Nephron (organoid): Measurements from ENCODE around the gene TTC9B.
A peak's percentile ranks its signal among the peaks of the same experiment; 100 is the strongest.

Experiments used
- H3K27ac Mint-ChIP-seq, 3 experiments: 2 replicates each; pipeline ENCODE4 v1.8.0; 2020; ENCODE audit warnings: mixed read lengths in 3 of 3, mild to moderate bottlenecking in 2 of 3, moderate library complexity in 1 of 3
- H3K27me3 Mint-ChIP-seq: 2 replicates; pipeline ENCODE4 v1.8.0; 2021; ENCODE audit warnings: low read depth, mild to moderate bottlenecking, moderate library complexity, mixed read lengths
- H3K36me3 Mint-ChIP-seq: 2 replicates; pipeline ENCODE4 v1.8.0; 2020; ENCODE audit warnings: low read depth, mixed read lengths
- H3K4me1 Mint-ChIP-seq: 2 replicates; pipeline ENCODE4 v1.8.0; 2020; ENCODE audit warnings: mixed read lengths
- H3K4me3 Mint-ChIP-seq, 3 experiments: 2 replicates each; pipeline ENCODE4 v1.8.0; 2020; ENCODE audit warnings: mild to moderate bottlenecking in 3 of 3, mixed read lengths in 3 of 3, moderate library complexity in 2 of 3
- H3K9me3 Mint-ChIP-seq: 2 replicates; pipeline ENCODE4 v1.8.0; 2020; ENCODE audit warnings: mixed read lengths
- TF ChIP-seq, protein P1 (sequence below), 3 experiments: fragments of 200-600 bp; sonication (generic); IDR thresholded peaks; one replicate each; pipeline ENCODE4 v1.5.0; 2021; ENCODE audit warnings: antibody characterized with exemption in 3 of 3; ENCODE audit not compliant: unreplicated experiment in 3 of 3

TTC9B gene

DNA sequence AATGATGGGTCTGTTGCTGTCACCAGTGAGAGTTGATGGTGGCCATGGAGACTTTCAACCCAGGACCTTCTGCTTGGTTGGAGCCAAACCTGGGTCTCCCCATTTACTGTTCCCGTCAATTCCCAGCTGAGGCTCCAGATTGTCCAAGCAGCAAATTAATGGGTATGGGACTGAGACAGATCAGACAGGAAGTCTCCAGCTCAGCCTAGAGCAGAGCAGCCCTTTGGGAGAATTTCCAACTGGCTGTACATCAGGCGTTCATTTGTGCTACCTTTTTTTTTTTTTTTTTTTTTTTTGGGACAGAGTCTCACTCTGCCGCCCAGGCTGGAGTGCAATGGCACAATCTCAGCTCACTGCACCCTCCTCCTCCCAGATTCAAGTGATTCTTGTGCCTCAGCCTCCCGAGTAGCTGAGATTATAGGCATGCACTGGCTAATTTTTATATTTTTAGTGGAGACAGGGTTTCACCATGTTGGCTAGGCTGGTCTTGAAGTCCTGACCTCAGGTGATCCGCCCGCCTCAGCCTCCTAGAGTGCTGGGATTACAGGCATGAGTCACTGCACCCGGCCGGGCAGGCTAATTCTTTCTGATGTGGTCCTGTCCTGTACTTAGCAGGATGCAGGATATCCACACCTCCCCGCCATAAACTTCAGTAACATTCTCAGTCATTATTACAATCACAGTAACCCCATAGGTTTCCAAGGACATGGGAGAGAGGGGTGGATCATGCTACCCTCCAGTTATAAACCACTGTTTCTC lies 17.7 kb downstream of the TTC9B start:
- Mint-ChIP-seq H3K4me3 (no peak overlapping the region), H3K4me1 (no peaks in the 10 kb centered on the region), H3K27me3 (peaks cover 3% of the 10 kb centered on the region), H3K9me3 (no peaks in the 10 kb centered on the region), H3K36me3 (peaks cover 23% of the 10 kb centered on the region), H3K27ac (no peak overlapping the region)
- TF ChIP-seq, protein P1, sequence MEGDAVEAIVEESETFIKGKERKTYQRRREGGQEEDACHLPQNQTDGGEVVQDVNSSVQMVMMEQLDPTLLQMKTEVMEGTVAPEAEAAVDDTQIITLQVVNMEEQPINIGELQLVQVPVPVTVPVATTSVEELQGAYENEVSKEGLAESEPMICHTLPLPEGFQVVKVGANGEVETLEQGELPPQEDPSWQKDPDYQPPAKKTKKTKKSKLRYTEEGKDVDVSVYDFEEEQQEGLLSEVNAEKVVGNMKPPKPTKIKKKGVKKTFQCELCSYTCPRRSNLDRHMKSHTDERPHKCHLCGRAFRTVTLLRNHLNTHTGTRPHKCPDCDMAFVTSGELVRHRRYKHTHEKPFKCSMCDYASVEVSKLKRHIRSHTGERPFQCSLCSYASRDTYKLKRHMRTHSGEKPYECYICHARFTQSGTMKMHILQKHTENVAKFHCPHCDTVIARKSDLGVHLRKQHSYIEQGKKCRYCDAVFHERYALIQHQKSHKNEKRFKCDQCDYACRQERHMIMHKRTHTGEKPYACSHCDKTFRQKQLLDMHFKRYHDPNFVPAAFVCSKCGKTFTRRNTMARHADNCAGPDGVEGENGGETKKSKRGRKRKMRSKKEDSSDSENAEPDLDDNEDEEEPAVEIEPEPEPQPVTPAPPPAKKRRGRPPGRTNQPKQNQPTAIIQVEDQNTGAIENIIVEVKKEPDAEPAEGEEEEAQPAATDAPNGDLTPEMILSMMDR (IDR thresholded peaks at IDR 0.05; ENCODE audit: unreplicated experiment in 3 of 3), result no peak

DNA sequence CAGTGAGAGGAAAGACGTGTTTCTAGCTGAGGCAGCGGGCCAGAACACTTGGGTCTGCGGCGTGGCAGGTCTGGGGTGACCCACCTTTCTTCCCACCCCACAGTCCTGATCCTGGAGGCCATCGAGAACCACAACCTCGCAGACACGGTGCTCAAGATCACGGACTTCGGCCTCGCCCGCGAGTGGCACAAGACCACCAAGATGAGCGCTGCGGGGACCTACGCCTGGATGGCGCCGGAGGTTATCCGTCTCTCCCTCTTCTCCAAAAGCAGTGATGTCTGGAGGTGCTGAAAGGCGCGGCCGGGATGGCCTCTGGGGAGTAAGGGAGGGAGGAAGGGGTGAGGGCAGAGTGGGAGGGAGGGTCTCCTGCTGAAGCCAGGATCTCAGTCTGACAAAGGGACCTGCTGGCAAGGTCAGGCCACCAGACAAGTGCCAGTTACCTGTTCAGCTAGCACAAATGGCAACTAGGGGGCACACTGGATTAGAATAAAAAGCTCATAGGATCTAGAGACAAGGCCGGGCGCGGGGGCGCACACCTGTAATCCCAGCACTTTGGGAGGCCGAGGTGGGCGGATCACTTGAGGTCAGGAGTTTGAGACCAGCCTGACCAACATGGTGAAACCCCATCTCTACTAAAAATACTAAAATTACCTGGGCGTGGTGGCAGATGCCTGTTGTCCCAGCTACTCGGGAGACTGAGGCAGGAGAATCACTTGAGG lies 19.8 kb downstream of the TTC9B start:
- Mint-ChIP-seq H3K4me1 (peaks cover 6% of the 10 kb centered on the region), H3K4me3 (no peak overlapping the region), H3K9me3 (no peaks in the 10 kb centered on the region), H3K27ac (no peak overlapping the region), H3K36me3 (peaks cover 12% of the 10 kb centered on the region), H3K27me3 (peaks cover 3% of the 10 kb centered on the region)
- TF ChIP-seq, protein P1 (IDR thresholded peaks at IDR 0.05; ENCODE audit: unreplicated experiment in 3 of 3), result no peak

DNA sequence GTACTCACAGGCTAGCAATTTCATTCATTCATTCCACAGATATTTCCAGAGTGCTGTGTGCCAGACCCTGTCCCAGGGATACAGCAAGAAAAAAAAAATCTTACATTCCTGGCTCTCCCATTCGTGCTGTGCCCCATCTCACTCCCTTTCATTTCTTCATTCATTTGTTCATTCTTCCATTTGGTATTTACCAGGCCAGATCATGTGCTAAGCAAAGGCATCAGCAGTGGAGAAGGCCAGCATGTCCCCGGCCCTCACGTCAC lies 24.7 kb downstream of the TTC9B start:
- peaks cover 3% of the 10 kb centered on the region for H3K36me3 Mint-ChIP-seq
- H3K4me3 Mint-ChIP-seq, result peak overlapping the region; percentile 60 to 76 (median 76)
- TF ChIP-seq, protein P1 (IDR thresholded peaks at IDR 0.05; ENCODE audit: unreplicated experiment in 3 of 3), result no peak
- peak overlapping the region in 1 of 3 experiments; percentile 13 for H3K27ac Mint-ChIP-seq
- H3K27me3 Mint-ChIP-seq, result peaks cover 3% of the 10 kb centered on the region
- H3K9me3 Mint-ChIP-seq, result no peaks in the 10 kb centered on the region
- peaks cover 7% of the 10 kb centered on the region for H3K4me1 Mint-ChIP-seq

DNA sequence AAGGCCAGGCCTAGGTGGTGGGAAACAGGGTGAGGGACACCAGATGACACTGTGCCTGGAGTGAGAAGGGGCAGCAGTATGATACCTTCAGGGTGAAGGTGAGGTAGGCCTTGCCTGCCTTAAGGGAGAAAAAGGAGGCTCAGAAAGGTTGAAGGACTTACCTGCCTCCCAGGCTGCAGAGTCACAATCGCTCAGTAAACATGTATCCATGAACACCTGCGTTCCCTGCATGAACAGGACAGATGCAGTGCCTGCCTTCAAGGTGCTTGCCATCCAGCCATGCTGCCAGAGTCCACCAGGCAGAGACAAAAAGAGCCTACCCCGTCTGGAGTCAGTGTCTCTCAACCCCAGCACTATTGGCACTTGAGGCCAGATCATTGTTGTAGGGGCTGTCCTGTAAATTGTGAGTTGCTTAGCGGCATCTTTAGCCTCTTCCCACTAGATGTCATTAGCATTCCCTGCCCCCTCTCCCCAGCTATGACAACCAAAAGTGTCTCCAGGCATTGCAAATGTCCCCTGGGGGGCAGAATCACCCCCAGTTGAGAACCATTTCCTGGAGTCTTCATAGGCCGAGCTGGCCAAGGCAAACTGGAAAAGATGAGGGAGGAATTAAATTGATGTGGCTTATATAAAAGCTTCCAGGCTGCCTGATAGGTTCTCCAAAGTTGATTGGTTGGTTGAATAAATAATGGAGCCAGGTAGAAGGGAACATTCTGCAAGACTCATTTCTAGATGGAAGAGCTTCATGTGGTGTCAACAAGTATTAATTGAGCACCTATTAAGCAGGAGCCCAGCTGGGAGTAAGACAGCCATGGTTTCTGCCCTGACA lies 25.2 kb downstream of the TTC9B start:
- TF ChIP-seq, protein P1 (IDR thresholded peaks at IDR 0.05; ENCODE audit: unreplicated experiment in 3 of 3), result no peak
- Mint-ChIP-seq H3K4me3 (peak overlapping the region; percentile 71 to 76 (median 76)), H3K27ac (peak overlapping the region in 2 of 3 experiments; percentile 21 to 32), H3K4me1 (peaks cover 7% of the 10 kb centered on the region), H3K27me3 (peaks cover 3% of the 10 kb centered on the region), H3K9me3 (no peaks in the 10 kb centered on the region), H3K36me3 (peaks cover 2% of the 10 kb centered on the region)

DNA sequence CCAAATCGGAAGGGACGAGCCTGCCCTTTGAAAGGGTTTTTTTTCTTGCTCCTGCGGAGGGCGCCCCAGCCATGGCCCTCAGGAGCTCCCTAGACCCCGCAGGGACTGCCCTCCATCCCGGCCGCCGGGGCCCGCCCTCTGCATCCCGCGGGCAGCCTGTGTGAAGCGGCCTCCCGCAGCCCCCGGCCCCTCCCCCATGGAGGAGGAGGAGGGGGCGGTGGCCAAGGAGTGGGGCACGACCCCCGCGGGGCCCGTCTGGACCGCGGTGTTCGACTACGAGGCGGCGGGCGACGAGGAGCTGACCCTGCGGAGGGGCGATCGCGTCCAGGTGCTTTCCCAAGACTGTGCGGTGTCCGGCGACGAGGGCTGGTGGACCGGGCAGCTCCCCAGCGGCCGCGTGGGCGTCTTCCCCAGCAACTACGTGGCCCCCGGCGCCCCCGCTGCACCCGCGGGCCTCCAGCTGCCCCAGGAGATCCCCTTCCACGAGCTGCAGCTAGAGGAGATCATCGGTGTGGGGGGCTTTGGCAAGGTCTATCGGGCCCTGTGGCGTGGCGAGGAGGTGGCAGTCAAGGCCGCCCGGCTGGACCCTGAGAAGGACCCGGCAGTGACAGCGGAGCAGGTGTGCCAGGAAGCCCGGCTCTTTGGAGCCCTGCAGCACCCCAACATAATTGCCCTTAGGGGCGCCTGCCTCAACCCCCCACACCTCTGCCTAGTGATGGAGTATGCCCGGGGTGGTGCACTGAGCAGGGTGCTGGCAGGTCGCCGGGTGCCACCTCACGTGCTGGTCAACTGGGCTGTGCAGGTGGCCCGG lies 26.1 kb downstream of the TTC9B start:
- TF ChIP-seq, protein P1 (IDR thresholded peaks at IDR 0.05; ENCODE audit: unreplicated experiment in 3 of 3), result no peak
- no peaks in the 10 kb centered on the region for H3K36me3 Mint-ChIP-seq
- no peak overlapping the region for H3K27ac Mint-ChIP-seq
- peak overlapping the region; percentile 71 to 76 (median 76) for H3K4me3 Mint-ChIP-seq
- peaks cover 7% of the 10 kb centered on the region for H3K4me1 Mint-ChIP-seq
- peaks cover 3% of the 10 kb centered on the region for H3K27me3 Mint-ChIP-seq
- H3K9me3 Mint-ChIP-seq, result no peaks in the 10 kb centered on the region
